Activated effector memory CD4-positive, alpha-beta T cell treated with anti-CD3 and anti-CD28 coated beads, Interleukin-2, amount 50 U/mL, for 16 hours (primary cell): ENCODE measurements around the gene USP12.

Source experiments
- DNase-seq: peaks from one replicate; pipeline ENCODE4 v3.0.0-alpha.2; 2020

USP12 gene

GRCh38 chr13:27065582-27065981 is 106.0 kb downstream of the USP12 start:
- no peak for DNase-seq

GRCh38 chr13:27064252-27064995 is 107.2 kb downstream of the USP12 start:
- DNase-seq: no peak

- no peak for DNase-seq
Observed at GRCh38 chr13:27057817-27058216, 113.8 kb downstream of the USP12 start.

- DNase-seq: no peak
Observed at GRCh38 chr13:27055526-27055925, 116.1 kb downstream of the USP12 start.

- DNase-seq: no peak
Observed at GRCh38 chr13:27054760-27055159, 116.9 kb downstream of the USP12 start.

GRCh38 chr13:27053902-27054595 is 117.6 kb downstream of the USP12 start:
- DNase-seq: no peak

- DNase-seq: no peak
Observed at GRCh38 chr13:27053210-27053884, 118.3 kb downstream of the USP12 start.

- no peak for DNase-seq
Observed at GRCh38 chr13:27052551-27053208, 118.9 kb downstream of the USP12 start.

GRCh38 chr13:27047081-27047480 is 124.5 kb downstream of the USP12 start:
- no peak for DNase-seq

GRCh38 chr13:27044837-27045570 is 126.6 kb downstream of the USP12 start:
- no peak for DNase-seq

- DNase-seq: no peak
Observed at GRCh38 chr13:27043013-27043412, 128.6 kb downstream of the USP12 start.

- no peak for DNase-seq
Observed at GRCh38 chr13:27041341-27041740, 130.3 kb downstream of the USP12 start.

GRCh38 chr13:27040826-27041108 is 130.8 kb downstream of the USP12 start:
- DNase-seq: no peak

- no peak for DNase-seq
Observed at GRCh38 chr13:27039171-27039701, 132.4 kb downstream of the USP12 start.

GRCh38 chr13:27038323-27038722 is 133.3 kb downstream of the USP12 start:
- DNase-seq: no peak

GRCh38 chr13:27037571-27037970 is 134.0 kb downstream of the USP12 start:
- no peak for DNase-seq

- DNase-seq: no peak
Observed at GRCh38 chr13:27037171-27037570, 134.4 kb downstream of the USP12 start.

GRCh38 chr13:27036236-27036981 is 135.2 kb downstream of the USP12 start:
- DNase-seq: no peak

- DNase-seq: no peak
Observed at GRCh38 chr13:27035892-27036235, 135.7 kb downstream of the USP12 start.

GRCh38 chr13:27034678-27035111 is 136.9 kb downstream of the USP12 start:
- no peak for DNase-seq

- DNase-seq: no peak
Observed at GRCh38 chr13:27028683-27029480, 142.7 kb downstream of the USP12 start.
